ENCODE data around the gene TANGO2.

TANGO2 gene

DNA sequence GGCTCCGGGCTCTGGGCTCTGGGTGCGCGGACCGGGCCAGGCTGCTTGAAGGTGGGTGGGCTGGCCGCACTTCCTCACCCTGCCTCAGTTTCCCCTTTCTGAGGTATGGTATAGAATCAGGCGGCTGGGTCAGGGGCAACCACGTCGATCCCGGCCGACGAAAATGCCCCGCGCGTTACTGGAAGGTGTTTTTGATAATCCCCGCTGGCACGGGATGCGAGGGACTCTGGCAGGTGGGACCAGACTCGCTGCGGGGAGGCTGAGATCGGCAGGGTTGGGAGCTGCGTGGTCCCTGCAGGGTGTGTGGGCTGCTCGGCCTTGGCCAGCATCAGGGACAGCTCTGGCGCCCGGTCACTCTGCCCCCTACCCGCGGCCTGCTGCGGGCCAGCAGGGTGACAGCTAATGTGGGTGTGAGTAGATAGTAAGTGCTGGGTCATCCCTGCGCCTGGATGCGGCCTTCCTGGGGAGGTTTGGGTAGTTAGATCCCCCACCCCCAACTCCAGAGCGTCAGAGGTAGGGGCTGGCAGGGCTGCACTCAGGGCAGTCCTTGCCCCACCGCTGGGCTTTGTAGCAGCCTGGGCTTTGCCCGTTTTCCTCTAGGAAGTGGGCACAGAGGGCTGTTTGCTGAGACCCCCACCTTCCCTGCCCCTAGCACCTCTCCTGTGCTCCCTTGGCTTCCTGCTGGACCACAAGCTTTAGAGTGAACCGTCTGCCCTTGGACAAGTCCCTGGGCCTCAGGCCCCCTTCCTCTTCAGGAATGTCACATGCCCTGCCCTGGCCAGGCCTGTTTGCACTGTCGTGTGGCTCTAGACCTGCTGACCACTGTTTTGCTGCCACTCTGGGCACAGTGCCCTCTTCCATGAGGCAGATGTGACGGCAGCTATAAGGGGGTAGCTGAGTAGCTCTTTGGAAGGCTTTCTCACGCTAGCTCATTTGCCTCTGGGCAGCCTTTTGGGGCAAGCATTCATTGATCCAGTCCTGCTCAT, 579 bp downstream of the TANGO2 start:
- H3K4me2 ChIP-seq (ENCODE audit: low read length), result peak overlapping the region; percentile 99

DNA sequence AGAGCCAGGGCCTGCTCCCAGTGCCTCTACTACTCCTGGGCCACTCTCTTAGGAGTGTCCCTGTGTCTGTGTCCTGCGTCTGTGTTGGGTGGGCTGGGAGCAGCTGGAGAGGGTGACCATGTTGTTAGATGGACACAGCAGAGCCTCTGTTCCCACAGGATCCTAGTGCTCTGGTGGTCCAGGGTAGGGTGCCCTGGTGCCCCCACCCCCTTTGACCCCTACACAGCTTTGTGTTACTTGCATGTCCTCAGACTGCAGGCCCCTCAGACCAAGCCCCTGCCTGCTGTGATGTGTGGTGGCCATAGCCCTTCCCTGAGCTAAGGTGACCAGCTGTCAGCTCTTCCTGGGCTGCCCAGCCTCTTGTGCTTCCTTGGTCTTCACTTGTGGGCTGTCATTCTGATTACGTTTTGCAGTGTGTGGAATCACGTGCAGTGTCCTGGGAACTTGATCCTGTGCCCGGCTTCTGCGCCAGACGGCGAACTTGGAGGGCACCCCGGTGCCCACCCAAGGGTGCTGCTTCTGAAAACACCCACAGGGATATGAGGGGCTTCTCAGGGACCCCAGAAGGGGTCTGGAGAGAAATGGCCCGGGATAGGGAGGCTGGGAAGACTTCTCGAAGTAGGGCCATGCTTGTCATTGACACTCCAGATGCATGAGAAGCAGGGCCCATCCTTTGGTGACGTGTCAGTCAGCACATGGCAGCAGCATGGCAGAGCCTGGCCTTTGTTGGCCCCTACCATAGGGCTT, 1.5 kb downstream of the TANGO2 start:
- no peak overlapping the region for H2AFZ ChIP-seq (ENCODE audit: low read length)
- H3K4me3 ChIP-seq (ENCODE audit: low read depth, low read length, poor library complexity, severe bottlenecking), result peak overlapping the region; percentile 97
- no peaks in the 10 kb centered on the region for H3F3A ChIP-seq (ENCODE audit: insufficient read depth, low read length)
- H3K4me1 ChIP-seq (ENCODE audit: insufficient read depth, low read length, severe bottlenecking), result peaks cover 29% of the 10 kb centered on the region
- no peaks in the 10 kb centered on the region for H4K20me1 ChIP-seq (ENCODE audit: insufficient read depth, low read length)
- TF ChIP-seq, protein P1, sequence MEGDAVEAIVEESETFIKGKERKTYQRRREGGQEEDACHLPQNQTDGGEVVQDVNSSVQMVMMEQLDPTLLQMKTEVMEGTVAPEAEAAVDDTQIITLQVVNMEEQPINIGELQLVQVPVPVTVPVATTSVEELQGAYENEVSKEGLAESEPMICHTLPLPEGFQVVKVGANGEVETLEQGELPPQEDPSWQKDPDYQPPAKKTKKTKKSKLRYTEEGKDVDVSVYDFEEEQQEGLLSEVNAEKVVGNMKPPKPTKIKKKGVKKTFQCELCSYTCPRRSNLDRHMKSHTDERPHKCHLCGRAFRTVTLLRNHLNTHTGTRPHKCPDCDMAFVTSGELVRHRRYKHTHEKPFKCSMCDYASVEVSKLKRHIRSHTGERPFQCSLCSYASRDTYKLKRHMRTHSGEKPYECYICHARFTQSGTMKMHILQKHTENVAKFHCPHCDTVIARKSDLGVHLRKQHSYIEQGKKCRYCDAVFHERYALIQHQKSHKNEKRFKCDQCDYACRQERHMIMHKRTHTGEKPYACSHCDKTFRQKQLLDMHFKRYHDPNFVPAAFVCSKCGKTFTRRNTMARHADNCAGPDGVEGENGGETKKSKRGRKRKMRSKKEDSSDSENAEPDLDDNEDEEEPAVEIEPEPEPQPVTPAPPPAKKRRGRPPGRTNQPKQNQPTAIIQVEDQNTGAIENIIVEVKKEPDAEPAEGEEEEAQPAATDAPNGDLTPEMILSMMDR (IDR thresholded peaks at IDR 0.05; ENCODE audit: low read length), result no peak
- TF ChIP-seq EZH2 (IDR thresholded peaks at IDR 0.05; ENCODE audit: borderline replicate concordance, low read length), result no peak
- peak overlapping the region; percentile 92; the same call in 1 of the 2 replicates for H3K9ac ChIP-seq (ENCODE audit: low read length)
- peak overlapping the region; percentile 99 for H3K4me2 ChIP-seq (ENCODE audit: low read length)
- H3K79me2 ChIP-seq (ENCODE audit: insufficient read depth, low read length), result peaks cover 5% of the 10 kb centered on the region; the same call in 1 of the 2 replicates
- no peak overlapping the region for H3K27ac ChIP-seq (ENCODE audit: low read depth, low read length, poor library complexity, severe bottlenecking)
- 0 out of 2 replicates have a peak, but pooled peaks cover 3% of the 10 kb centered on the region for H3K27me3 ChIP-seq (ENCODE audit: insufficient read depth, low read length)
- no peaks in the 10 kb centered on the region for H3K9me2 ChIP-seq (ENCODE audit: low read depth, low read length)
- no peaks in the 10 kb centered on the region for H3K9me3 ChIP-seq (ENCODE audit: low read length)
- 0 out of 2 replicates have a peak, but pooled peaks cover 4% of the 10 kb centered on the region for H3K36me3 ChIP-seq (ENCODE audit: insufficient read depth, low read length)

More for the DNA sequence above, 579 bp downstream of the TANGO2 start:
- Histone ChIP-seq H3K27ac (ENCODE audit: low read depth, low read length, poor library complexity, severe bottlenecking) (no peak overlapping the region), H3K36me3 (ENCODE audit: insufficient read depth, low read length) (0 out of 2 replicates have a peak, but pooled peaks cover 4% of the 10 kb centered on the region), H3K9me2 (ENCODE audit: low read depth, low read length) (no peaks in the 10 kb centered on the region), H3K27me3 (ENCODE audit: insufficient read depth, low read length) (0 out of 2 replicates have a peak, but pooled peaks cover 3% of the 10 kb centered on the region), H4K20me1 (ENCODE audit: insufficient read depth, low read length) (no peaks in the 10 kb centered on the region), H3K9ac (ENCODE audit: low read length) (peak overlapping the region; percentile 92), H3F3A (ENCODE audit: insufficient read depth, low read length) (no peaks in the 10 kb centered on the region), H2AFZ (ENCODE audit: low read length) (no peak overlapping the region), H3K4me3 (ENCODE audit: low read depth, low read length, poor library complexity, severe bottlenecking) (peak overlapping the region; percentile 97), H3K79me2 (ENCODE audit: insufficient read depth, low read length) (peaks cover 5% of the 10 kb centered on the region; the same call in 1 of the 2 replicates), H3K9me3 (ENCODE audit: low read length) (no peaks in the 10 kb centered on the region), H3K4me1 (ENCODE audit: insufficient read depth, low read length, severe bottlenecking) (peaks cover 34% of the 10 kb centered on the region)
- TF ChIP-seq, protein P1 (IDR thresholded peaks at IDR 0.05; ENCODE audit: low read length), result no peak
- TF ChIP-seq EZH2 (IDR thresholded peaks at IDR 0.05; ENCODE audit: borderline replicate concordance, low read length), result no peak

DNA sequence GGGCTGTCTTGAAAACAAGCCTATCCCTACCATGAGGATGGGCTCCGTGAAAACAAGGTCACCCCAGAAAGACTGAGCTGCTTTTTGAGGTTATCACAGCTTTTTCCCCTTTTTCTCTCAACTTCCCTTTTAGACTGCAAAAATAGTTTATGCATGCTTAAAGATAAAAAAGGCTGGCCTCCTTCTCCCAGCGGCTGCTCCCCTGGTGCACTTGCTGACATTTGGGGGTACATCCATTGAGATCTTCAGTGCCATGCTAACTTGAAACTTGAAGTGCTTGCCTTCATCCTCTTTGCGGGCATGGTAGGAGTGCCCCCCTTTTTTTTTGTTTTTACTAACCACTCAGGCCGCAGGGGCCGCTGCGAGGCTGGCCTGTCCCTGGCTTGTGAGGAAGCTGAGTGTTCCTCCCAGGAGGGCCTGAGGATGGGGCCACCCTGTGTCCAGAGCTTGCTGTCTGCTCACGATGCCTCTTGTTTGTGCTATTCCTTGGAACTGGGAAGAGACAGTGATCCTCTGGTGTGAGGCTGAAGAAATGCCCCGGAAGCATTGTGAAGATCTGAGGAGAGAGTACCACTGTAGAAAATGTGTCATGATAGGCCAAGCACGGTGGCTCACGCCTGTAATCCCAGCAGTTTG, 2.2 kb downstream of the TANGO2 start:
- H3K27me3 ChIP-seq (ENCODE audit: insufficient read depth, low read length), result no peaks in the 10 kb centered on the region

More for the DNA sequence above, 2.2 kb downstream of the TANGO2 start:
- TF ChIP-seq, protein P1 (IDR thresholded peaks at IDR 0.05; ENCODE audit: low read length), result no peak
- no peak for TF ChIP-seq EZH2 (IDR thresholded peaks at IDR 0.05; ENCODE audit: borderline replicate concordance, low read length)
- H3K36me3 ChIP-seq (ENCODE audit: insufficient read depth, low read length), result 0 out of 2 replicates have a peak, but pooled peaks cover 4% of the 10 kb centered on the region
- no peaks in the 10 kb centered on the region for H3K9me3 ChIP-seq (ENCODE audit: low read length)
- peak overlapping the region; percentile 97 for H3K4me3 ChIP-seq (ENCODE audit: low read depth, low read length, poor library complexity, severe bottlenecking)
- no peaks in the 10 kb centered on the region for H4K20me1 ChIP-seq (ENCODE audit: insufficient read depth, low read length)
- peak overlapping the region; percentile 99; the same call in 1 of the 2 replicates for H3K4me2 ChIP-seq (ENCODE audit: low read length)
- H3K9ac ChIP-seq (ENCODE audit: low read length), result peak overlapping the region; percentile 92; the same call in 1 of the 2 replicates
- no peaks in the 10 kb centered on the region for H3F3A ChIP-seq (ENCODE audit: insufficient read depth, low read length)
- no peaks in the 10 kb centered on the region for H3K9me2 ChIP-seq (ENCODE audit: low read depth, low read length)
- no peak overlapping the region for H2AFZ ChIP-seq (ENCODE audit: low read length)
- peaks cover 5% of the 10 kb centered on the region; the same call in 1 of the 2 replicates for H3K79me2 ChIP-seq (ENCODE audit: insufficient read depth, low read length)
- H3K4me1 ChIP-seq (ENCODE audit: insufficient read depth, low read length, severe bottlenecking), result peaks cover 26% of the 10 kb centered on the region
- H3K27ac ChIP-seq (ENCODE audit: low read depth, low read length, poor library complexity, severe bottlenecking), result no peak overlapping the region
